ENCODE measurements around the gene CBL.
A peak's percentile ranks its signal among the peaks of the same experiment; 100 is the strongest.

Gene CBL

GRCh38 chr11:119335655-119336543 is 129.8 kb downstream of the CBL start:
- no peak for TF ChIP-seq CTCF (IDR thresholded peaks at IDR 0.05)
- Histone ChIP-seq H3K27ac (no peak overlapping the region), H3K4me3 (ENCODE audit: low read depth in 1 of 2, low read length in 1 of 2) (peak overlapping the region in 1 of 2 experiments; percentile 87), H3K36me3 (no peaks in the 10 kb centered on the region), H3K27me3 (peaks cover 26% of the 10 kb centered on the region), H3K9me3 (no peaks in the 10 kb centered on the region), H3K4me1 (ENCODE audit: control insufficient read depth in 1 of 2, insufficient read depth in 1 of 2, low read depth in 1 of 2, low read length in 1 of 2) (peaks cover 35 to 40% of the 10 kb centered on the region in 2 experiments)

GRCh38 chr11:119336744-119337469 is 130.8 kb downstream of the CBL start:
- Histone ChIP-seq H3K36me3 (no peaks in the 10 kb centered on the region), H3K4me1 (ENCODE audit: control insufficient read depth in 1 of 2, insufficient read depth in 1 of 2, low read depth in 1 of 2, low read length in 1 of 2) (peaks cover 39 to 44% of the 10 kb centered on the region in 2 experiments), H3K9me3 (no peaks in the 10 kb centered on the region), H3K4me3 (ENCODE audit: low read depth in 1 of 2, low read length in 1 of 2) (no peak overlapping the region), H3K27ac (no peak overlapping the region), H3K27me3 (peaks cover 37% of the 10 kb centered on the region)
- no peak for TF ChIP-seq CTCF (IDR thresholded peaks at IDR 0.05)

- no peaks in the 10 kb centered on the region for H3K9me3 ChIP-seq
- no peak overlapping the region for H3K4me3 ChIP-seq (ENCODE audit: low read depth in 1 of 2, low read length in 1 of 2)
- H3K36me3 ChIP-seq: no peaks in the 10 kb centered on the region
- peaks cover 38 to 44% of the 10 kb centered on the region in 2 experiments for H3K4me1 ChIP-seq (ENCODE audit: control insufficient read depth in 1 of 2, insufficient read depth in 1 of 2, low read depth in 1 of 2, low read length in 1 of 2)
- H3K27me3 ChIP-seq: peaks cover 45% of the 10 kb centered on the region
- no peak overlapping the region for H3K27ac ChIP-seq
- TF ChIP-seq CTCF (IDR thresholded peaks at IDR 0.05): no peak
Observed at GRCh38 chr11:119337581-119338317, 131.6 kb downstream of the CBL start.

GRCh38 chr11:119338318-119338890 is 132.3 kb downstream of the CBL start:
- no peak overlapping the region for H3K27ac ChIP-seq
- TF ChIP-seq CTCF (IDR thresholded peaks at IDR 0.05): peak; percentile 82
- H3K36me3 ChIP-seq: no peaks in the 10 kb centered on the region
- no peak overlapping the region for H3K4me3 ChIP-seq (ENCODE audit: low read depth in 1 of 2, low read length in 1 of 2)
- no peaks in the 10 kb centered on the region for H3K9me3 ChIP-seq
- peaks cover 52% of the 10 kb centered on the region for H3K27me3 ChIP-seq
- peaks cover 31 to 40% of the 10 kb centered on the region in 2 experiments for H3K4me1 ChIP-seq (ENCODE audit: control insufficient read depth in 1 of 2, insufficient read depth in 1 of 2, low read depth in 1 of 2, low read length in 1 of 2)

GRCh38 chr11:119338965-119339588 is 132.9 kb downstream of the CBL start:
- Histone ChIP-seq H3K4me3 (ENCODE audit: low read depth in 1 of 2, low read length in 1 of 2) (peak overlapping the region in 1 of 2 experiments; percentile 29), H3K9me3 (no peaks in the 10 kb centered on the region), H3K36me3 (no peaks in the 10 kb centered on the region), H3K4me1 (ENCODE audit: control insufficient read depth in 1 of 2, insufficient read depth in 1 of 2, low read depth in 1 of 2, low read length in 1 of 2) (peaks cover 25 to 34% of the 10 kb centered on the region in 2 experiments), H3K27ac (no peak overlapping the region), H3K27me3 (peaks cover 58% of the 10 kb centered on the region)
- TF ChIP-seq CTCF (IDR thresholded peaks at IDR 0.05): no peak

All from neutrophil (primary cell).